Mucosa of rectum (tissue), 2 donors: ENCODE results near the gene EPHA10.

Source experiments
- H3K27ac ChIP-seq, 2 donors: one replicate each; pipeline ENCODE4 v1.7.0; 2013; ENCODE audit warnings: inconsistent platforms in 2 of 2, low read depth in 2 of 2, low read length in 2 of 2
- H3K27me3 ChIP-seq, 2 donors: one replicate each; pipeline ENCODE4 v1.7.0; 2013; ENCODE audit warnings: low read length in 2 of 2; ENCODE audit not compliant: control insufficient read depth in 2 of 2, insufficient read depth in 2 of 2
- H3K36me3 ChIP-seq, 2 donors: one replicate each; pipeline ENCODE4 v1.7.0; 2013; ENCODE audit warnings: low read length in 2 of 2; ENCODE audit not compliant: control insufficient read depth in 2 of 2, insufficient read depth in 2 of 2
- H3K4me1 ChIP-seq, 2 donors: one replicate each; pipeline ENCODE4 v1.7.0; 2013; ENCODE audit warnings: low read length in 2 of 2, mild to moderate bottlenecking in 1 of 2; ENCODE audit not compliant: control insufficient read depth in 2 of 2, insufficient read depth in 2 of 2
- H3K4me3 ChIP-seq, 2 donors: one replicate each; pipeline ENCODE4 v1.7.0; 2013; ENCODE audit warnings: low read length in 2 of 2
- H3K9ac ChIP-seq, 2 donors: one replicate each; pipeline ENCODE4 v1.7.0; 2013; ENCODE audit warnings: low read length in 2 of 2, low read depth in 1 of 2, mild to moderate bottlenecking in 1 of 2
- H3K9me3 ChIP-seq, 2 donors: one replicate each; pipeline ENCODE4 v1.7.0; 2013; ENCODE audit warnings: low read length in 2 of 2; ENCODE audit not compliant: control insufficient read depth in 2 of 2
- donor health status: healthy.
- donor health status: Normal muscosa, but diverticular disease.

EPHA10 gene

GRCh38 chr1:37767488-37767887, 2.6 kb upstream of the EPHA10 start:
- no peaks in the 10 kb centered on the region for H3K9me3 ChIP-seq
- H3K27me3 ChIP-seq, result peaks cover 35 to 36% of the 10 kb centered on the region in 2 donors
- no peak overlapping the region for H3K27ac ChIP-seq
- no peaks in the 10 kb centered on the region for H3K36me3 ChIP-seq
- peaks cover 6% of the 10 kb centered on the region in 2 donors for H3K4me1 ChIP-seq
- H3K4me3 ChIP-seq, result no peak overlapping the region
- H3K9ac ChIP-seq, result no peak overlapping the region

GRCh38 chr1:37765916-37766664, 1.2 kb upstream of the EPHA10 start:
- Histone ChIP-seq H3K4me1 (peaks cover 6% of the 10 kb centered on the region in 2 donors), H3K36me3 (no peaks in the 10 kb centered on the region), H3K9ac (no peak overlapping the region), H3K4me3 (peak overlapping the region; percentile 40 to 43), H3K9me3 (no peaks in the 10 kb centered on the region), H3K27ac (no peak overlapping the region), H3K27me3 (peaks cover 36 to 43% of the 10 kb centered on the region in 2 donors)

GRCh38 chr1:37764414-37764825, 500 bp downstream of the EPHA10 start:
- H3K9me3 ChIP-seq, result no peaks in the 10 kb centered on the region
- H3K9ac ChIP-seq, result no peak overlapping the region
- H3K4me1 ChIP-seq, result peaks cover 6% of the 10 kb centered on the region in 2 donors
- H3K27me3 ChIP-seq, result peaks cover 32 to 45% of the 10 kb centered on the region in 2 donors
- no peak overlapping the region for H3K4me3 ChIP-seq
- H3K27ac ChIP-seq, result no peak overlapping the region
- no peaks in the 10 kb centered on the region for H3K36me3 ChIP-seq

- Histone ChIP-seq H3K9ac (no peak overlapping the region), H3K36me3 (no peaks in the 10 kb centered on the region), H3K4me3 (no peak overlapping the region), H3K9me3 (no peaks in the 10 kb centered on the region), H3K27me3 (peaks cover 31 to 45% of the 10 kb centered on the region in 2 donors), H3K27ac (no peak overlapping the region), H3K4me1 (peaks cover 6% of the 10 kb centered on the region in 2 donors)
Measured at GRCh38 chr1:37763791-37764413, 1.0 kb downstream of the EPHA10 start.

GRCh38 chr1:37762516-37762915, 2.4 kb downstream of the EPHA10 start:
- H3K9ac ChIP-seq, result no peak overlapping the region
- H3K36me3 ChIP-seq, result no peaks in the 10 kb centered on the region
- no peak overlapping the region for H3K27ac ChIP-seq
- peaks cover 6% of the 10 kb centered on the region in 2 donors for H3K4me1 ChIP-seq
- peaks cover 31 to 48% of the 10 kb centered on the region in 2 donors for H3K27me3 ChIP-seq
- H3K9me3 ChIP-seq, result no peaks in the 10 kb centered on the region
- H3K4me3 ChIP-seq, result no peak overlapping the region

GRCh38 chr1:37761416-37762095, 3.4 kb downstream of the EPHA10 start:
- Histone ChIP-seq H3K9ac (no peak overlapping the region), H3K9me3 (no peaks in the 10 kb centered on the region), H3K4me3 (no peak overlapping the region), H3K36me3 (no peaks in the 10 kb centered on the region), H3K4me1 (peaks cover 6% of the 10 kb centered on the region in 2 donors), H3K27ac (no peak overlapping the region), H3K27me3 (peaks cover 29 to 42% of the 10 kb centered on the region in 2 donors)

GRCh38 chr1:37759451-37759850, 5.5 kb downstream of the EPHA10 start:
- no peaks in the 10 kb centered on the region for H3K9me3 ChIP-seq
- H3K9ac ChIP-seq, result no peak overlapping the region
- H3K36me3 ChIP-seq, result no peaks in the 10 kb centered on the region
- H3K4me3 ChIP-seq, result no peak overlapping the region
- peaks cover 14 to 26% of the 10 kb centered on the region in 2 donors for H3K27me3 ChIP-seq
- no peak overlapping the region for H3K27ac ChIP-seq
- no peaks in the 10 kb centered on the region for H3K4me1 ChIP-seq

- no peaks in the 10 kb centered on the region for H3K36me3 ChIP-seq
- H3K27me3 ChIP-seq, result peaks cover 14 to 19% of the 10 kb centered on the region in 2 donors
- H3K4me3 ChIP-seq, result no peak overlapping the region
- H3K9me3 ChIP-seq, result no peaks in the 10 kb centered on the region
- peaks cover 0 to 8% of the 10 kb centered on the region in 2 donors for H3K4me1 ChIP-seq
- H3K27ac ChIP-seq, result no peak overlapping the region
- no peak overlapping the region for H3K9ac ChIP-seq
Measured at GRCh38 chr1:37755951-37756560, 8.9 kb downstream of the EPHA10 start.

- Histone ChIP-seq H3K4me1 (peaks cover 0 to 8% of the 10 kb centered on the region in 2 donors), H3K27me3 (peaks cover 14 to 16% of the 10 kb centered on the region in 2 donors), H3K4me3 (no peak overlapping the region), H3K9ac (no peak overlapping the region), H3K27ac (no peak overlapping the region), H3K9me3 (no peaks in the 10 kb centered on the region), H3K36me3 (no peaks in the 10 kb centered on the region)
Measured at GRCh38 chr1:37755290-37755689, 9.6 kb downstream of the EPHA10 start.
